Measurements from ENCODE around the gene LARGE1.

The LARGE1 gene

GRCh38 chr22:33914131-33914530 is 6.1 kb downstream of the LARGE1 start:
- DNase-seq (ENCODE audit: low read depth in 2 of 2), result no peak

GRCh38 chr22:33913188-33913587 is 7.1 kb downstream of the LARGE1 start:
- no peak for DNase-seq (ENCODE audit: low read depth in 2 of 2)

DNA sequence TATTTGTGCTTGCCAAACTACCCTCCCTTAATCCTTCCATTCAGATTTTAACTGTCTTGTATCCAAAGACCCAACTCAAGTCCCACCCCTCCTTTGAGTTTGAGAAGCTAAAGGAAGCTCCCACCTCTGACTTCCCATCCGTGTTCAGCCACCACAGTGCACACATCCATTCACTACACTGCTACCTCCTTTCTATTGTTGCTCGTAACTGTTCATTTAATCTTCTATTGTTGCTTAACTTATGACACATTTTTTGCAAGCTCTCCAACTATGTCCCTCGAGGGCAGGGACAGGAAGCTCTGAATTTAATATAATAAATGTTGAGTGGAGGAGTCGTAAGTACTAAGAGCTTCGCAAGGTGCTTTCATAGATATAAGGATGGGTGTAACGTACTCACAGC is 10.4 kb downstream of the LARGE1 start:
- no peak for DNase-seq (ENCODE audit: low read depth in 2 of 2)

DNA sequence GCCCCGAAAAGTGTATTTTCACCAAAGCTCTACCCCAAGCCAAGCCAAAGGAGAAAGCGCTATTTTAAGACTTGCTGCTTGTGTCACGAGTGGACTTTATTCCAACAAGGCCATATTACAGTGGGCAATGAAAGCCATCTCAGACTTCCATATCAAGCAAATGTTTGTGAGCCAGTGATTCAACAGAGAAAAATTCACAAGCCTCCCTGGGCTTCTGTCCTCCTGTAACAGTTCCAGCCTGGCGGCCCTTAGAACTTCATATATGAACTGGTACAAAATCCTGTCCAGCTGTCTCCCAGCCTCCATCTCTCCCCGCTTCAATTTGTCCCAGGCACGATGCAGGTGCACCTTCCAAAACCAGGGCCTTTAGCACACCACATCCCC is 11.2 kb downstream of the LARGE1 start:
- DNase-seq (ENCODE audit: low read depth in 2 of 2), result no peak

DNA sequence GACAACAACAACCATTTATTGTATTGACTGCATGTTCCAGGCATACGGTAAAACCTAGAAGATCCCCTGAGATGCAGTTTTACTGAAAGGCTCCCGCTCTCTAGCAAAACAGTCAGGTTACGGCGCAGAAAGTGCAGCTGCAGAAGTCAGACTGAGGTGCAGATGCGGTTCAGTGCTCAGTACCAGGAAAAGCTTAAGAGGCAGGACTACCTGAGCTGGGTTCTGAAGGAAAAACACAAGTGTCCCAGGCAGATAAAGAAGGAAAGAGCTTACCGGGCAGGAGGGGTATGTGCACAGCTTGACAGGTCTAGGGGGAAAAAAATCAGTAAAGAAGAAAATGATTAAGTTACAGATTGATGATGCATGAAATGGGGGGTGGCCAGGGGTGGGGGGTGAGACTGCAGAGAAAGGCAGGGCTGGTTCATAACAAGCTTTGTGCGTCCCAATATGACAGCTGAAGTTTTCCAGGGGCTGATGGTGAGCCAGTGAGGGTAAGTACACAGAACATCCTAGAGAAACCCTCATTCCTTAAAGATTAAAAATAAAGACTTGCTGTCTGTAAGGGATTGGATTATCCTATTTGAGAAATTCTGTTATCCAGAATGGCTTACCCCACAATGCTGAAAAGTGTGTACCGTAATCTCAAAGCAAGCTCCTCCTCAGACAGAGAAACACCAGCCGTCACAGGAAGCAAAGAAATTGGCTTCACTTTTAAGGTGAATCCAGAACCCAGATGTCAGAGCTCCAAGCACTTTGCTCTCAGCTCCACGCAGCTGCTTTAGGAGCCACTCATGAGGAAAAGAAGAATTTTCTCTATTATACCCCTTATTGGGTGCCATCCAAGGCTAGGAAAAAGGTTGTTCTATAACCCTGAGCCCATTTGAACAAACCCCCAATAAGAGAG is 11.9 kb downstream of the LARGE1 start:
- DNase-seq (ENCODE audit: low read depth in 2 of 2), result no peak

GRCh38 chr22:33906954-33907353 is 13.3 kb downstream of the LARGE1 start:
- DNase-seq (ENCODE audit: low read depth in 2 of 2), result no peak

- no peak for DNase-seq (ENCODE audit: low read depth in 2 of 2)
Observed at GRCh38 chr22:33906475-33906874, 13.8 kb downstream of the LARGE1 start.

DNA sequence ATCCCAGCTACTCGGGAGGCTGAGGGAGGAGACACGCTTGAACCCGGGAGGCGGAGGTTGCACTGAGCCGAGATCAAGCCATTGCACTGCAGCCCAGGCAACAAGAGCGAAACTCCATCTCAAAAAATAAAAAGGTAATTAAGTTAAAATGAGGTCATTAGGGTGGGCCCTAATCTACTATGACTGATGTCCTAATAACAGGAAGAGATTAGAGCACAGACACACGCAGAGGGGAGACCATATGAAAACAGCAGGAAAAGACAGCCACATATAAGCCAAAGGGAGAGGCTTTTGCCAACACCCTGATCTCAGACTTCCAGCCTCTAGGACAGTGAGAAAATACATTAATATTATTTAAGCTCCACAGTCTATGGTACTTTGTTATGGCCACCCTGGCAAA is 17.3 kb downstream of the LARGE1 start:
- no peak for DNase-seq (ENCODE audit: low read depth in 2 of 2)

GRCh38 chr22:33902073-33902472 is 18.2 kb downstream of the LARGE1 start:
- no peak for DNase-seq (ENCODE audit: low read depth in 2 of 2)

DNA sequence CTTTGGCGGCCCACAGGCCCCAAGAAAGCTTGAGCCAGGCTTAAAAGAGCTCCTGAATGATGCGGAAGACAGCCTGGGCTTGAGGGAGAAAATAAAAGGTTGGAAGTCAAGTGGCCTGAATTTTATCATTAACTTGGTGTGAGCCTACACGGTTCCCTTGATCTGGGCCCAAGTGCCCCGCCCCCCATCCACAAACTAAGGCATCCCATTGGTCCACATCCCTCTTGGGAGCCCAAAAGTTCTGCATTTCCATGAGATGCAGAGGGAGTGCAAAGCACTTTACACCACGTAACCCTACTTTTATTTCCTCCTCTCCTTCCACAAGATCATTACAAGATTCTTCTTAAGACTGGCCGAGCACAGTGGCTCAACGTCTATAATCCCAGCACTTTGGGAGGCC is 22.2 kb downstream of the LARGE1 start:
- no peak for DNase-seq (ENCODE audit: low read depth in 2 of 2)

GRCh38 chr22:33897448-33897835 is 22.8 kb downstream of the LARGE1 start:
- no peak for DNase-seq (ENCODE audit: low read depth in 2 of 2)

- no peak for DNase-seq (ENCODE audit: low read depth in 2 of 2)
Observed at GRCh38 chr22:33896575-33897447, 23.5 kb downstream of the LARGE1 start.

- no peak for DNase-seq (ENCODE audit: low read depth in 2 of 2)
Observed at GRCh38 chr22:33896154-33896553, 24.1 kb downstream of the LARGE1 start.

GRCh38 chr22:33895444-33895843 is 24.8 kb downstream of the LARGE1 start:
- DNase-seq (ENCODE audit: low read depth in 2 of 2), result no peak

DNA sequence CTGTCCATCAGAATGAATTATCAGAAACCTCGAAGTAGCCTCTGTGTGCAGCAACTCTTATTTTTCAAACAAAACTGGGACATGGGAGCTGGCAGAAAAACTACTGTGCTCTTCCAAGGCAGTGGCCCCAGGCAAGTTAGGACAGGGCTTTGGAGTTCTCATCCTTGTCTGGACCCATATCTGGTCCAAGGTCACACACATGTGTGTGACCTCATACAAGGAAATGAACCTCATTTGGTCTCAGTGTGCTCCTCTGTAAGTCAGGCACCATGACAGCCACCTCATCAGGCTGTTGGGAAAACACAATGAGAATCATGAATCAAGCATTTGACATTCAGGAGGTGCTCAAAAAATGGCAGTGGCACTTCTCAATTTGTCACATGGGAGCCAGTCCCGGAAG is 25.8 kb downstream of the LARGE1 start:
- DNase-seq (ENCODE audit: low read depth in 2 of 2), result no peak

DNA sequence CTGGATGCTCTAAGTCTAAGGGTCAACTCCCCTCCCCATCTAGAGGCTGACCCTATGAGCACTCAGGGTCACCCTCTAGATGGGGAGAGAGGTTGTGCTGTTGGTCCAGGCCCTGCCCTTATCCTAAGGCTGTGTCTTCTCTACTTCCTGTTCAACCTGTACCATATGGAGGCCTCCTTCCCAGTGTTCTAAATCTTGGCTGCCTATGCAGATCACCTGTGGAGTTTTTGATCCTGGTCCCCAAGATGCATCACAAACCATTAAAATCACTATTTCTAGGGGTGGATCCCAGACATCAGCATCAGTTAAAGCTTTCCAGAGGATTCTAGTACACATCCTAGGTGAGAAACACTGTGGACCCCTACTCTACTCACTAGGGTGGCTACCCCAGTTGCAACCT is 26.2 kb downstream of the LARGE1 start:
- DNase-seq (ENCODE audit: low read depth in 2 of 2), result no peak

DNA sequence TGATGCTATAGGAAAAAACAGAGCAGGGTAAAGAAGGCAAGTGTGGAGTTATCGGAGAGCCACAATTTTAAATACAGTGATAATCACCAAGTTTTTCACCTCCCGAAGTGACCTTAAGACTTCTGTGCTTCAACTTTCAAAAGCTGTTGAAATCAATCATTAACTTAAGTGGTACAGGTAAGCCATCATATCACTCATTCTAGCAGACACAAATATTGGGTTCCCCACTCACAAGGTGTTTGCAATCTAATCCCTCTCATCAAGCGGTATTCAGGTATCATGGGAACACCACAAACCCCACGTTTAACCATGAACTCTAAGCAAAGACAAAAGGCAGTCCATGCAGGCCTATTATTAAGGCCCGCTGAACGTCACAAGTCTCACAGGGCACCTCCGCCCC is 26.8 kb downstream of the LARGE1 start:
- DNase-seq (ENCODE audit: low read depth in 2 of 2), result no peak

GRCh38 chr22:33891992-33892391 is 28.3 kb downstream of the LARGE1 start:
- DNase-seq (ENCODE audit: low read depth in 2 of 2), result no peak

DNA sequence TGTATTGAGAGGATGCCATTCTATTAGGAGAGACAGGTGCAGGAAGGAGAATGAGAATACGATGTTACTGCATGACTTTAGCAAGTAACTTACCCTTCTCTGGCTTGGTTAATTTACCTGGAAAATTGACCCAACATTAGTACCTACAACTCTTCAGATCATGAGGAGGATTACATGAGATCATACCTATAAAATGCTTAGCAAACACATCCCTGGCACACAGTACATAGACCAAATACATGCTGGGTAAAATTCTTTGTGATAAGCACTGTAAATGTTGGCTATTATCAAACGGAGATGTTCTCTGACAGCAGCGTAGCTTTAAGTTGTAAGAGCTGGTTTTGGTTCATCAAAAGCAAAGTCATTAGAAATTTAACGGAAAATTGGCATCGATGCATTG is 28.8 kb downstream of the LARGE1 start:
- no peak for DNase-seq (ENCODE audit: low read depth in 2 of 2)

GRCh38 chr22:33889748-33890147 is 30.5 kb downstream of the LARGE1 start:
- no peak for DNase-seq (ENCODE audit: low read depth in 2 of 2)

DNA sequence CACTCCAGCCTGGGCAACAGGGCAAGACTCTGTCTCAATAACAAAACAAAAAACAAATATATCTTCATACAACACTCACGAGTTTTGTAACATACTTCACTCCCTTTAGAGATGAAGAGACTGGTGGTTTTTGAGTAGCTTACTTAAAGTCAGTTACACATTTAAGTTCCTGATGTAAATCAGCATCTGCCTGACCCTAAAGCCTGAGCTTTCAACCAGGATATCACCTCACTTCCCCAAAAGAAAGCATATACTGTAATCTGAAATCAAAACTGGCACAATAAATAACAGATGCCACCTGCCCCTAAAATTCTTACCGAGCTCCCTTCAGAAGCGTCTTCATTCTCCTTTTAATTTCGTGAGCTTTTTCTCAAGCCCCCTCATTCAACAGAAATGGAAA is 31.5 kb downstream of the LARGE1 start:
- no peak for DNase-seq (ENCODE audit: low read depth in 2 of 2)

DNA sequence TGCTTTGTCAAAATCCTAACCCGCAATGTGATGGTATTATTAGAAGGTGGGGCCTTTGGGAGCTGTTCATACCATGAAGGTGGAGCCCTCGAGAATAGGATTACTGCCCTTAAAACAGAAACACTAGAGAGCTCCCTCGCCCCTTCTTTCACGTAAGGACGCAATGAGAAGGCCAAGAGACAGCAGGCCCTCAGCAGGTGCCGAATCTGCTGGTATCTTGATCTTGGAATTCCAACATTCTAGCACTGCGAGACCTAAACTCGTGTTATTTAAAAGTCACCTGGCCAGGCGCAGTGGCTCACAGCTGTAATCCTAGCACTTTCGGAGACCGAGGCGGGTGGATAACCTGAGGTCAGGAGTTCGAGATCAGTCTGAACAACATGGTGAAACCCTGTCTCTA is 33.1 kb downstream of the LARGE1 start:
- DNase-seq (ENCODE audit: low read depth in 2 of 2), result no peak

DNA sequence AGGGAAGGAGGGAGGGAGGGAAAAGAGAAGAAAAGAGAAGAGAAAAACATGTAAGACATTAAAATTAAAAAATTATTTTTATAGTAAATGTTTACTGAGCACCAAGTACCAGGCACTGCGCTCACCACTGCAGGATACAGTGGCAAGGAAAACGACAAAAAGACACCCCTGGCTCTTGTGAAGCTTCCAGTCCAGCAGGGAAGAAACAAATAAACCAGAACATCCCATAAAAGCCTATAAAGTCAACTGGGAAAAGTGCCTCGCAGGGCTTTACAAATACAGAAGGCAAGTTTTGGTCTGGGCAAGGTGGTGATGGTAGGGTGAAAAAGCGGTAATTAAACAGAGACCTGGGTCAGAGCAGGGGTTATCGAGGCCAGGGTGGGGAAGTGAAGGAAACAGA is 33.6 kb downstream of the LARGE1 start:
- DNase-seq (ENCODE audit: low read depth in 2 of 2), result no peak
